ENCODE measurements around the gene SHBG. TPM values are rescaled to one million over a fixed set of nuclear protein-coding genes. Genes with fewer than 3 reads are reported as not detected.
A peak's percentile ranks its signal among the peaks of the same experiment; 100 is the strongest.

Gene SHBG
- total and polyA plus RNA-seq, 2 experiments from 2014 or later = 0.96 TPM; not detected in 1

- Histone ChIP-seq H3K36me3 (ENCODE audit: low read depth) (peaks cover 13% of the 10 kb centered on the region; the same call in 1 of the 2 replicates), H3K9me3 (ENCODE audit: low read depth) (no peaks in the 10 kb centered on the region), H3K4me3 (peak overlapping the region; percentile 44; the same call in 1 of the 2 replicates), H2AFZ (no peak overlapping the region), H3K4me1 (ENCODE audit: insufficient read depth) (peaks cover 44% of the 10 kb centered on the region), H4K20me1 (ENCODE audit: insufficient read depth) (no peaks in the 10 kb centered on the region), H3K9me2 (ENCODE audit: insufficient read depth) (no peaks in the 10 kb centered on the region), H3K9ac (peak overlapping the region; percentile 66), H3F3A (ENCODE audit: insufficient read depth) (peaks cover 45% of the 10 kb centered on the region), H3K79me2 (ENCODE audit: insufficient read depth) (peaks cover 21% of the 10 kb centered on the region), H3K4me2 (ENCODE audit: unreplicated experiment) (peak overlapping the region; percentile 77), H3K27ac (peak overlapping the region; percentile 76), H3K27me3 (replicated peaks; ENCODE audit: insufficient read depth) (no peaks in the 10 kb centered on the region)
- TF ChIP-seq EZH2 (IDR thresholded peaks at IDR 0.05; ENCODE audit: insufficient read depth, poor library complexity, severe bottlenecking) (no peak), EZH2phosphoT487 (IDR thresholded peaks at IDR 0.05; ENCODE audit: insufficient read depth, low read depth) (no peak)
- DNase-seq = peak; percentile 37
- WGBS, 2 experiments (ENCODE audit: low coverage in 1 of 2, low lambda C conversion rate in 2 of 2, missing lambda C conversion rate in 2 of 2) = 16 to 18% methylated on average over 29 to 30 of the region's 30 CpGs
- in situ Hi-C loops (cut with MboI) = no loop called here
Observed at GRCh38 chr17:7588553-7589203, 41.3 kb upstream of the SHBG start.

DNA sequence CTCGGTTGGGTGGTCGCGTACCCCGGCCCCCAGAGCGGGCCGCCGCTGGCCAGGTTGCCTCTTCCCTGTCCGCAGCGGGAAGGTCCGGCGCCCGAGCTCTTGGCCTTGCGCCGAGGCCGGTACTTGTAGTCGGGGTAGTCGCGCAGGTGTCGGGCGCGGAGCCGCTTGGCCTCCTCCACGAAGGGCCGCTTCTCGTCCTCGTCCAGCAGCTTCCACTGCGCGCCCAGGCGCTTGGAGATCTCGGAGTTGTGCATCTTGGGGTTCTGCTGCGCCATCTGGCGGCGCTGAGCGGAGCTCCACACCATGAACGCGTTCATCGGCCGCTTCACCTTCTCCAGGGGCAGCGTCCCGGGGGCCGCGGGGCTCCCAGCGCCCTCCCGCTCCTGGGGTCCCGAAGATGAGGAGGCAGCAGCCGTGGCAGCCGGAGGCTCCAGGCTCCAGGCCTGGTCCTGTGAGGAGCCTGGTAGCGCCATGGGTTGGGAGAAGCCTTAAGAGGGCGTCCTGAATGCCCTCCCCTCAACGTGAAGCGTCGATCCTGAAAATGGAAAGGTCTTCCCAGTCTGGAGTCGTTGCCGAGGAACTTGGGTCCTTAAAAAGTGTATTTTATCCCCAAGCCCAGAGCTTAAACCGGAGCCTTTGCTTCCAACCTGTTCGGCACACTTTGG is 40.6 kb upstream of the SHBG start:
- peaks cover 52% of the 10 kb centered on the region for H3F3A ChIP-seq (ENCODE audit: insufficient read depth)
- H2AFZ ChIP-seq = no peak overlapping the region
- peaks cover 17% of the 10 kb centered on the region for H3K79me2 ChIP-seq (ENCODE audit: insufficient read depth)
- no peaks in the 10 kb centered on the region for H3K9me3 ChIP-seq (ENCODE audit: low read depth)
- H3K9me2 ChIP-seq (ENCODE audit: insufficient read depth) = no peaks in the 10 kb centered on the region
- peaks cover 44% of the 10 kb centered on the region for H3K4me1 ChIP-seq (ENCODE audit: insufficient read depth)
- H3K4me2 ChIP-seq (ENCODE audit: unreplicated experiment) = peak overlapping the region; percentile 77
- H3K27ac ChIP-seq = peak overlapping the region; percentile 76
- H3K4me3 ChIP-seq = peak overlapping the region; percentile 44; the same call in 1 of the 2 replicates
- peaks cover 20% of the 10 kb centered on the region; the same call in 1 of the 2 replicates for H3K36me3 ChIP-seq (ENCODE audit: low read depth)
- DNase-seq = peak; percentile 94
- 7 to 8% methylated on average over 49 to 56 of the region's 56 CpGs for WGBS, 2 experiments (ENCODE audit: low coverage in 1 of 2, low lambda C conversion rate in 2 of 2, missing lambda C conversion rate in 2 of 2)
- H3K9ac ChIP-seq = peak overlapping the region; percentile 66
- no peaks in the 10 kb centered on the region for H4K20me1 ChIP-seq (ENCODE audit: insufficient read depth)
- H3K27me3 ChIP-seq (replicated peaks; ENCODE audit: insufficient read depth) = no peaks in the 10 kb centered on the region
- TF ChIP-seq EZH2phosphoT487 (IDR thresholded peaks at IDR 0.05; ENCODE audit: insufficient read depth, low read depth) (no peak), EZH2 (IDR thresholded peaks at IDR 0.05; ENCODE audit: insufficient read depth, poor library complexity, severe bottlenecking) (no peak)
- in situ Hi-C loops (cut with MboI) = no loop called here

DNA sequence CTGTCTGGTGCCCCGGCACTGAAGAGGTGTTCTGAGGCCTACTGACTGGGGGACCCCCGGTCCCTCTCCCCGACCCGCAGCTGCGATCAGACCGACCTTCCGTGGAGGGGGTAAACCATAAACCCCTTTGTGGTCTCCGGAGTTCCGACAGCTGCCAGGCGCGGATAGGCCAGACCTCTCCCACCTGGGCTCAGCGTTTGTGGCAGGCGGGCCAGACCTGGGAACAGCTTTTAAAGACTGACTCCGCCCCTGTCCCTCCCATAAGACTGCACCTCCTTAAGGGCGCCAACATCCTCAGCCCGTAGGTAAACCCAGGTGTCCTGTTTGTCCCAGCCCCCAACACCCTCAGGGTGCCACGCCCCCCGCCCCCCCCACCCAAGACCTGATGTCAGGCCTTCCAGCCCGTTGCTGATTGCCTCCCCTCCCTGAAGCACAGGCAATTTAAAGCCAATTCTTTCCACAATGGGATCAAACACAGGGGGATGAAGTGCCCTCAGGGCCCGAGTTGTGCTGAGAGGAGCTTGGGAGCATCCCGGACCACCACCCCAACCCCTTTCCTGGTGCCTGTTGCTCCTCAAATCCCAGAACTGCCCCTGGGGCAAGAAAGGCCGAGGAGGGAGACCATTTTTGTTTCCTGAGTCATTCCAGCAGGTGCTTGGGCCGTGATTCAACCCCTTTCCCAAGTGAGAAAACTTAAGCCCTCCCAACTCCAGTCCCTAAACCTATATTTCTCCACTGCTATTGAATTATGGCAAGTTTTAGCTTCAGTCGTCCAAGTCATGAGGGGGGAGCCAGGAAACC is 39.8 kb upstream of the SHBG start, which contains the start of gene SOX15:
TSS of gene SOX15 (minus strand) at position 204 of the 801 bp plus-strand sequence. CDS start 418 bp downstream, outside the sequence.
- Histone ChIP-seq H3K27ac (peak within 1 kb of the TSS; percentile 76), H3K4me1 (ENCODE audit: insufficient read depth) (peaks cover 37% of the 10 kb centered on the region), H3K79me2 (ENCODE audit: insufficient read depth) (peaks cover 10% of the 10 kb centered on the region), H3K9me3 (ENCODE audit: low read depth) (no peaks in the 10 kb centered on the region), H2AFZ (no peak within 1 kb of the TSS), H3K27me3 (replicated peaks; ENCODE audit: insufficient read depth) (no peaks in the 10 kb centered on the region), H3K4me2 (ENCODE audit: unreplicated experiment) (peak within 1 kb of the TSS; percentile 77), H3K9ac (peak within 1 kb of the TSS; percentile 66), H3K36me3 (ENCODE audit: low read depth) (peaks cover 27% of the 10 kb centered on the region), H4K20me1 (ENCODE audit: insufficient read depth) (no peaks in the 10 kb centered on the region), H3F3A (ENCODE audit: insufficient read depth) (peaks cover 52% of the 10 kb centered on the region), H3K4me3 (peak within 1 kb of the TSS; percentile 44; the same call in 1 of the 2 replicates), H3K9me2 (ENCODE audit: insufficient read depth) (no peaks in the 10 kb centered on the region)
- peak; percentile 68 for DNase-seq
- WGBS, 2 experiments (ENCODE audit: low coverage in 1 of 2, low lambda C conversion rate in 2 of 2, missing lambda C conversion rate in 2 of 2) = 29 to 49% methylated on average over 10 to 24 of the region's 24 CpGs
- in situ Hi-C loops (cut with MboI) = no loop called here
- TF ChIP-seq EZH2 (IDR thresholded peaks at IDR 0.05; ENCODE audit: insufficient read depth, poor library complexity, severe bottlenecking) (no peak), EZH2phosphoT487 (IDR thresholded peaks at IDR 0.05; ENCODE audit: insufficient read depth, low read depth) (no peak)

DNA sequence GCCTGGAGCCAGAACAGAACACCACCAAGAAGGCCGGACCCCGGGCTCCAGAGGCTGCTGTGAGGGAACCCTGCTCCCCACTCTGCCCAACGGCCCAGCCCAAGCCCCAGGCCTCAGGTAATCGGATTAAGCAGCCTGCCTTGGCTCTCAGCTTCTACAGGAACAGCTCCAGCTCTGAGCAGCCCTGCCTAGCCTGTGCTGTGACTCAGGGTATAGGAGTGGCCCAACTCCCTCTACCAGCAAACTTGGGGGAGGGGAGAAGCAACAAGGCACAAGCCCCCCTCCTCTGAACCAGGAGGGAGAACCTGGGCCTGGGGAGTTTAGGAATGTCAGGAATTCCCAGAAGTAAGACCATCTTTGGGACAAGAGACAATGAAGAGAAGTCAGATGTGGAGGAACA is 39.2 kb upstream of the SHBG start:
- peaks cover 37% of the 10 kb centered on the region for H3K4me1 ChIP-seq (ENCODE audit: insufficient read depth)
- TF ChIP-seq EZH2 (IDR thresholded peaks at IDR 0.05; ENCODE audit: insufficient read depth, poor library complexity, severe bottlenecking) = no peak
- H3K27me3 ChIP-seq (replicated peaks; ENCODE audit: insufficient read depth) = no peaks in the 10 kb centered on the region
- peaks cover 3% of the 10 kb centered on the region for H3K79me2 ChIP-seq (ENCODE audit: insufficient read depth)
- no peak overlapping the region for H2AFZ ChIP-seq
- no peak overlapping the region for H3K9ac ChIP-seq
- H3K4me3 ChIP-seq = no peak overlapping the region
- H3K27ac ChIP-seq = peak overlapping the region; percentile 30
- H3K9me2 ChIP-seq (ENCODE audit: insufficient read depth) = no peaks in the 10 kb centered on the region
- H3F3A ChIP-seq (ENCODE audit: insufficient read depth) = peaks cover 47% of the 10 kb centered on the region
- no peaks in the 10 kb centered on the region for H4K20me1 ChIP-seq (ENCODE audit: insufficient read depth)
- H3K36me3 ChIP-seq (ENCODE audit: low read depth) = peaks cover 34% of the 10 kb centered on the region
- H3K9me3 ChIP-seq (ENCODE audit: low read depth) = no peaks in the 10 kb centered on the region
- in situ Hi-C loops (cut with MboI) = no loop called here
- H3K4me2 ChIP-seq (ENCODE audit: unreplicated experiment) = peak overlapping the region; percentile 15
- WGBS, 2 experiments (ENCODE audit: low coverage in 1 of 2, low lambda C conversion rate in 2 of 2, missing lambda C conversion rate in 2 of 2) = 50 to 63% methylated on average over 4 of the region's 4 CpGs
- peak; percentile 81 for DNase-seq
